IPS-15b (cell line): ENCODE measurements around the gene LHX3.

Experiments used
- H3K27me3 ChIP-seq: one replicate; pipeline ENCODE4 v1.6.1; 2013; ENCODE audit warnings: low read length; ENCODE audit not compliant: control insufficient read depth, insufficient read depth
- H3K36me3 ChIP-seq: one replicate; pipeline ENCODE4 v1.6.1; 2013; ENCODE audit warnings: low read length; ENCODE audit not compliant: control insufficient read depth, insufficient read depth
- H3K4me1 ChIP-seq: one replicate; pipeline ENCODE4 v1.6.1; 2013; ENCODE audit warnings: mild to moderate bottlenecking, low read length; ENCODE audit not compliant: control insufficient read depth, insufficient read depth
- H3K4me3 ChIP-seq: one replicate; pipeline ENCODE4 v1.5.1; 2013; ENCODE audit warnings: low read depth, low read length
- H3K9ac ChIP-seq: one replicate; pipeline ENCODE4 v1.6.1; 2013; ENCODE audit warnings: low read depth, mild to moderate bottlenecking, low read length
- H3K9me3 ChIP-seq: one replicate; pipeline ENCODE4 v1.6.1; 2013; ENCODE audit warnings: mild to moderate bottlenecking, low read length; ENCODE audit not compliant: control insufficient read depth, insufficient read depth

LHX3 gene

DNA sequence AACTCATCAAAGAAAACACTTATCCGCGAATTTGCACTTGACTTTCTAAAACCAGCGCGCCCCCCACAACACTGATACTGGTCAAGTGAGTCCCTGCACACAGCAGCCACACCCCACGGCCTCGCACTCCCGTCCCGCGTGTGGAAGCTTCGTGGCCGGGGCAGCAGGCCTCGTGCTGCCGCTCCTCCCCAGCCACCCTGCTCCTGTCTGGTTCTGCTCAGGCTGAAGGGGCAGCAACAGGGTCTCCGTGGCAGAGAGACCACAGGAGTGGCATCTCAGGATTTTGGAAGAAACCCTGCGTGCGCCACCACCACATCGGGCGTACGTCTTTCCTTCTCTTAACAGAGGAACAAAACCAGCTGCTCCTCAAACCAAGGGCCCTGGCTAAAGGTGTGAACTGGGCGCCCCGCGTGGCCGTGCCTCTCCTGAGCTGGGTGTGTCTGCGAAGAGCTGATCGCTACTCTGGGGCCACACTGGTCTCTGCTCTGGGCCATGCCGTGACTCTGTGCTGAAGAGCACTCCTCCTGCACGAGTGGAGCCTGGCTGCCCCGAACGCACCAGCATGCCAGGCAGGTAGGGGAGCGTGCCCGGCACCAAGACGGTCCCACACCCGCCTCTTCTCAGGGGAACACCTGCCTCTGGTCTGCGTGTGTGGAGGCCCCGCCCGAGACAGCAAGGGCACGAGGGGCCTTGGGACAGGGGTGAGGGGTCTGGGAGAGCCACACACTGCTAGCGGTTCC lies 17.4 kb upstream of the LHX3 start:
- Histone ChIP-seq H3K27me3 (no peaks in the 10 kb centered on the region), H3K36me3 (peaks cover 22% of the 10 kb centered on the region), H3K4me1 (no peaks in the 10 kb centered on the region), H3K9ac (peak overlapping the region; percentile 24), H3K9me3 (no peaks in the 10 kb centered on the region), H3K4me3 (no peak overlapping the region)

DNA sequence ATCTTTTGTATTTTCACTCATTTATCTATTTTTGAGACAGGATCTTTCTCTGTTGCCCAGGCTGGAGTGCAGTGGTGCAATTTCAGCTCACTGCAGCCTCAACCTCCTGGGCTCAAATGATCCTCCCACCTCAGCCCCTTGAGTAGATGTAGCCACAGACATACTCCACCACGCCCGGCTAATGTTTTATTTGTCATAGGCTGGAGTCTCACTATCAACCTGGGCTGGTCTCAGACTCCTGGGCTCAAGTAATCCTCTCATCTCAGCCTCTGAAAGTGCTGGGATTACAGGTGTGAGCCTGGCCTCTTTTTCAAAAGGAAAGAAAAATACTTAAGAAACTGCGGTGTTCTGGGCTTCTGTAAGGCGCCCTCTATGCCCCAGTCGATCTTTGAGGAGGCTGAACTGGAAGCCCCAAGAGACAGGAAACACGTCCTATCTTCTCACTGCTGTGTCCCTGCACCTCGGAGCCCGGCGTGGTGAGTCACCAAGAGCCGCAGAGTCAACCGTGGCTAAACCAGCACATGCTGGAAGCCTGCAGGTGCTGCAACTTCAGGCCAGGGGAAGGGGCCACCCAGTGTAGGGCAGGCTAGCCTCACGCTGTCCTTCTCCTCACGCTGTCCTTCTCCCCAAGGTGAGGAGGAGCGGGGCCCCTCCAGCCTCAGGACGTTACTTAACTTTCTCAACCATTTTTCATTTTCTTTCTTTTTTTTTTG lies 15.2 kb upstream of the LHX3 start:
- Histone ChIP-seq H3K4me1 (no peaks in the 10 kb centered on the region), H3K36me3 (peaks cover 26% of the 10 kb centered on the region), H3K9ac (no peak overlapping the region), H3K27me3 (no peaks in the 10 kb centered on the region), H3K4me3 (no peak overlapping the region), H3K9me3 (no peaks in the 10 kb centered on the region)

DNA sequence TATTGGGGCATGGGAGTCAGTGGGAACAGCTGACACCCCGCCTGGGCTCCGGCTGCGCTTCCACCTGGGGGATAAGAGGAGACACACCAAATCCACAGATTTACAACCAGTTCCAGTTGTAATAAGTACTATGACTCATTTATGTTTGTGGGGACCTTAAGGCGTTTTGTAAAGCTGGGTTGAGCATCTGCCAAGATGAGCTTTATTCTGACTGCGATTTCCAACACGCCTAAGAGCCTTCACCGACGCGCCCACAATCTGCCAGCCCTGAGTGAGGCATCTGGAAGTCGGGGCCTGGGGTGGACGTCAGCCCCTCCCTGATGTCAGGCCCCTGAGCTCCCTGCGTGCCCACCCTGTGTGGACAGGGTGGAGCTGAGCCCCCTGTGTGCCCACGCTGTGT lies 14.3 kb upstream of the LHX3 start:
- H3K4me3 ChIP-seq, result no peak overlapping the region
- H3K9me3 ChIP-seq, result no peaks in the 10 kb centered on the region
- no peaks in the 10 kb centered on the region for H3K27me3 ChIP-seq
- H3K4me1 ChIP-seq, result no peaks in the 10 kb centered on the region
- peaks cover 33% of the 10 kb centered on the region for H3K36me3 ChIP-seq
- H3K9ac ChIP-seq, result no peak overlapping the region

DNA sequence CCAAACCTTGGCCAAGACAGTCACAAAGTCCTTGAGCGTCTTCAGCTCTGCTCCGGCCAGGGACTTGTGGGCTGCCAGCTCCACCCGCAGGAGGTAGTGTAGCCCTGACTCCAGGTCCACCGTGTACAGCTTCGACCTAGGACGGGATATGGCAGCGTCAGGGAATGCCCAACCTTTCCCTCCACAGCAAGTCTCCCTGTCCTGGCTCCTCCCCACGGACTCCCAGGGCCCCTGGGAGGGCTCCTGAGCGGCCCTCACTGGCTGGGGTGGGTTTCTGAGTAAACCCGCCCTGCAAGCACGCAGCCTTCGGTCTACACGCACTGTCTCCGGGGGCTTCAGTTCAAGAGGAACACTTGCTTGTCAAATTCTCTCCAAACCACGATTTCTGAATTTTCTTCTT lies 13.7 kb upstream of the LHX3 start:
- no peaks in the 10 kb centered on the region for H3K27me3 ChIP-seq
- H3K4me3 ChIP-seq, result no peak overlapping the region
- H3K9me3 ChIP-seq, result no peaks in the 10 kb centered on the region
- H3K36me3 ChIP-seq, result peaks cover 30% of the 10 kb centered on the region
- H3K9ac ChIP-seq, result no peak overlapping the region
- no peaks in the 10 kb centered on the region for H3K4me1 ChIP-seq

DNA sequence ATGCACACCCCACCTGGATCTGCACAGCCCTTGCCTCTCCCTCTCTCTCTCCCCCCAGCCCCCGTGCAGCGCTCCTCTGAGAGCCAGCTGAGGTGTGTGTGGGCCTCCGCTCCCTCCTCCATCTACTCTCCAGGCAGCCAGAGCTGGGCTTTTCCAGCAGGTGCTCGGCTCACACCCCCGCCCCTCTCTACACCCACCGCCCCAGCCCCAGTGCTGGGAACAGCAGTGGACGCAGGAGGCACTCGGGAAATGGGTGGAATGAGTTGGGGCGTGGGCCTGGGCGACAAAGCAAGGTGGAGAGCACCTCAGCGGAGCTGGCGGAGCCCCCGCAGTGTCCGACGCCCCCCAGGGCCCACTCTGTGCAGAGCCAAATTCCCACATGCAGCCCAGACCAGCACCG lies 13.3 kb upstream of the LHX3 start:
- H3K9me3 ChIP-seq, result no peaks in the 10 kb centered on the region
- H3K4me1 ChIP-seq, result no peaks in the 10 kb centered on the region
- H3K36me3 ChIP-seq, result peaks cover 30% of the 10 kb centered on the region
- H3K9ac ChIP-seq, result no peak overlapping the region
- no peaks in the 10 kb centered on the region for H3K27me3 ChIP-seq
- no peak overlapping the region for H3K4me3 ChIP-seq

DNA sequence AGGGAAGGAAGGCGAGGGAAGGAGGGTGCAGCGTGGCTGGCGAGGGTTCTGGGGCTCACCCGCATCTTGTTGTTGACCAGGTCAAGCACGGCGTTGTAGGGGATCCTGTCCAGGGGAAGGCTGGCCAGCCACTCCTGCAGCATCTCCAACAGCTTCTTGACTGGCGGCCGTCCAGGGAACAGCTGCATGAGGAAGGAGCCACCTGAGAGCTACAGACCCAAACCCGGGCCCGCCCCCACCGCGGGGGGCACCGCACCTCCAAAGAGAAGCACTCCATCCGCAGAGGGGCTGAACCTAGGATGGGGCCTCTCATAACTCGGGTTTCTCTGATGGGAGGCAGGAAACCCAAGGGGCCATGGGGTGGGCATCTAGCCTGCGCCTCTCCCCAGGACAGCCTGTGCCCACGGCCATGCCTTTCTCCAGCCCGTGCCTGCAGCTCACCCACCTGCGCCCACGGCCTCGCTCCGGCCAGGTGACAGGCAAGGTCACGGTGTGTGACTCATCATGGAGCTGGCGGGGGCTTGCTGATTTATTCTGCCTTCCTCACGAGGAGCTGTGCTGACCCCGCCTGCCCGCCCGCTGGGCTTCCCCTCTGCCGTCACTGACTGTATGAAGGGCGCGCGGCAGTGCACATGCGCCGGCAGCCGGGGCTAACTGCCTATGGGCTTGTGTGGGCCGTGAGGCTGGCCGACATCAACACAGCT lies 11.8 kb upstream of the LHX3 start:
- Histone ChIP-seq H3K36me3 (peaks cover 23% of the 10 kb centered on the region), H3K9ac (no peak overlapping the region), H3K9me3 (no peaks in the 10 kb centered on the region), H3K27me3 (no peaks in the 10 kb centered on the region), H3K4me1 (no peaks in the 10 kb centered on the region), H3K4me3 (no peak overlapping the region)

DNA sequence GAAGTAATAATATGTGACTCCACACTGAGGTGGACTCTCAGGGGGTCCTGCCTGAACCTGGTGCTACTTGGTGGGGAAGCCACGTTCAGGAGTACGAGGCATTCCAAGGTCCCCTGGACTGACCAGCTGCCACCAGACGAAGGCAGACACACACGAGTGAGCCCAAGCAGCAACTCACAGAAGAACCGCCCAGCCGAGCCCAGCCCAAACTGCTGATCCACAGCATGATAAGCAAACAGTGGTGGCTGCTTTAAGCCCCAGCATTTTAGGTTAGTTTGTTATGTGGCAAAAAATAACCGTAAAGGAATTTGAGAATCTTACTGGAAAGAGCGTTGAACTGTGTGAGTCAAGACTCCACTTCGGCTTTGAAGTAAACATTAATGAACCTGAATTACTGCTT lies 8.8 kb upstream of the LHX3 start:
- H3K36me3 ChIP-seq, result peaks cover 37% of the 10 kb centered on the region

DNA sequence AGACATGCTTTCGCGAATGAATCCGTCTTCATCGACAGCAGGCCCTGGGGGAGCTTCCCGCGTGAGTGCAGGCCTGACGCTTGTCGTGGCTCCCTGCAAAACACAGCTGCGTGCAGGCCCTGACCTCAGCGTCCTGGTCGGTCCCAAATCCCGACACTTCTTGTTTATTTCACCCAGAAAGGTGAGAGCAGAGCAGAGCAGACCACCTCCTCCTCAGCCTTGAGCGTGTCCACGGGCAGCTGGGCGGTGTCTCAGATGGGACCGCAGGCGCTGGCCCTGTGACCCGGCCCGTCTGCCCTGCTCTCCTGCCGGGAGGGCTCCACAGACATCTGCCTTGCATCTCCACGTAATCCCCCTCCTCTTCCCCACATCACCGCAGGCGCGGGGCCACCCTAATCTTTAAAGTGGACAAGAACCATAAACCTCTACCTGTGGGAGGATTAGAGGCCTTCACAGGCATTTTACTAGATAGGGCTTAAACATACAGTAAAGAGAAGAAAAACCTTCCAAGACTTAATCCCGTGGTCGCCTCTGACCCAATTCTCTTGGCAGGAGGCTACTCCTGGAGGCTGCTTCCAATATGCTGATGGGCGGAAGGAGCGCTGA lies 7.5 kb upstream of the LHX3 start:
- H3K4me1 ChIP-seq, result peaks cover 3% of the 10 kb centered on the region
- H3K4me3 ChIP-seq, result no peak overlapping the region
- H3K9me3 ChIP-seq, result no peaks in the 10 kb centered on the region
- peaks cover 37% of the 10 kb centered on the region for H3K36me3 ChIP-seq
- no peaks in the 10 kb centered on the region for H3K27me3 ChIP-seq
- no peak overlapping the region for H3K9ac ChIP-seq

More for the DNA sequence above, 8.8 kb upstream of the LHX3 start:
- Histone ChIP-seq H3K27me3 (no peaks in the 10 kb centered on the region), H3K4me1 (no peaks in the 10 kb centered on the region), H3K4me3 (no peak overlapping the region), H3K9me3 (no peaks in the 10 kb centered on the region), H3K9ac (no peak overlapping the region)

DNA sequence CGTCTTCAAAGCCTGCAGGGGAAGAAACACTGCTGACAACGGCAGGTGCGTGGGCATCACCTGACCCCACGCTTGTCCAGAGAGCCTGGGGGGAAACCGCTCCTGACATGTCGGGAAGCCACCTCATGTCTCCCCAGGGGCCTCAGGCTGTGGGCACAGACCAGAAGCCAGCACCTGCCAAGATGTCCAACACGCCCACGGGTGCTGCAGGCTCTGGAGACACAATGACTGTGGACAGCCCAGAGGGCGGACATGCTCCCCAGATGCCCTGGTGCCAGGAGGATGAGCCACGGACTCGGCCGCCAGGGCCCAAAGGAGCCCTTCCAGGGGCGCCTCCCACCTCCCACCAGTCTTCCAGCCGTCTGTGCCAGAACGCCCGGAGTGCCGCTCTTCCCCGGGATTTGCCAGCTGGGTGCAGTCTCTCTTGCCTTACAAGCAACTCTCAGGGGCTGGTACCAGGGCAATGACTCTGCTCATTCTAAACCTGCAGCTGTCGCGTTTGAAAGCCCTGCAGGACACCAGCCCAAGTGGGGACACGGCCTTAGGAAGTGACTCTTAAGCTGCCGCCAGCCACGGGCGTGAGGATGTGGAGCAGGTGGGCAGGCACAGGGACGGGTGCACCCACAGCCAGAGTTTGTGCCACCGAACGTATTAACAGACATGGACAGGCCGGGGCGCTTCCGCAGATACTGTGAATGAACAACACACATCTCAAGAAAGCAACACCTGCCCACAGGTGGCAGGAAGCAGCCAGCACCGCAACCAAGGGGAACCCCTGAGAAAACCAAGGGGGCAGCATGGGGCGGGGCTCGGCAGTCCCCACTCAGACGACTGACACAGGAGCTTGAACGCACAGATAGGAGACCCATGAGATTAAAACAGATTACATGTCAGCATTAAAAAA lies 6.8 kb upstream of the LHX3 start:
- H3K4me1 ChIP-seq, result peaks cover 3% of the 10 kb centered on the region
- no peak overlapping the region for H3K9ac ChIP-seq
- no peak overlapping the region for H3K4me3 ChIP-seq
- peaks cover 37% of the 10 kb centered on the region for H3K36me3 ChIP-seq
- no peaks in the 10 kb centered on the region for H3K9me3 ChIP-seq
- H3K27me3 ChIP-seq, result no peaks in the 10 kb centered on the region

DNA sequence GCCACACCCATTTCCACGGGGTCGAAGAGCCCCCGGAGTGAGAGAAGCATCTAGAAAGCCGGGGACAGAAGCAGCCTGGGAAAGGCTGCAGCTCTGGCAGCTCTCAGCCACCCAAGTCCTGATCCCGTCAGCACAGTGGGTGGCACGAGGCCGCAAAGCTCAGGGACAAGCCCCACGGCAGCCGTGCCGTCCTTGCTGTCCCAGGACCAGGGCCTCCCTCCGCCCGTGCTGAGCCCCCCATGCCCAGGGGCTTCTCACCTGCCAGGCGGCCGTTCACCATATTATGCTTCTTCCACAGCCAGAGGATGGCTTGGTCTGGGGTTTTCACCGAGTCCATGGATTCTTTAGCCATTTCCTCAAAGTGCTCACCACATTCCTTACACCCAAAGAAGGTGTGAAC lies 6.1 kb upstream of the LHX3 start:
- peaks cover 33% of the 10 kb centered on the region for H3K36me3 ChIP-seq
- H3K4me3 ChIP-seq, result no peak overlapping the region
- no peaks in the 10 kb centered on the region for H3K27me3 ChIP-seq
- H3K9ac ChIP-seq, result no peak overlapping the region
- H3K9me3 ChIP-seq, result no peaks in the 10 kb centered on the region
- peaks cover 3% of the 10 kb centered on the region for H3K4me1 ChIP-seq

DNA sequence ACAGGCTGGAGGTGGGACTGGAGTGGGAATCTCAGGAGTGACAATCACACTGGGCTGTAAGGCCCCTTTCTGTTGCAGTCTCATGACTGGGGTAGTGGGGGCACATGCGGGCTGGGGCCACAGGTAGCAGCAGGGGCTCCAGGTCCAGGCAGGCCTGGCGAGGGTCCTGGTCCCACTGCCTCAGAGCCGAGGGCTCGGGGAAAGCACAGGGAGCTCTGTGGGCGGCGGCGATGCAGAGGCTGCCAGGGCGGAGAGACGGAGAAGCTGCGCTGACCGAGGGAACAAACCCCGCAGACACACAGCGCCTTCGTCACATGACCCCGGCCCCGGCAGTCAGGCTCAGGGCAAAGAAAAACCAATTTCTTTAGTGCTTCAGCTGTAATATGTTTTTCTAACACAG lies 5.3 kb upstream of the LHX3 start:
- no peak overlapping the region for H3K9ac ChIP-seq
- H3K36me3 ChIP-seq, result peaks cover 26% of the 10 kb centered on the region
- no peak overlapping the region for H3K4me3 ChIP-seq
- H3K4me1 ChIP-seq, result peaks cover 3% of the 10 kb centered on the region
- no peaks in the 10 kb centered on the region for H3K9me3 ChIP-seq
- no peaks in the 10 kb centered on the region for H3K27me3 ChIP-seq
